HL-60 (cell line): ENCODE measurements around the gene ATG2B.

ENCODE experiments used
- DNase-seq, 2 experiments: peaks; one replicate each; pipeline ENCODE4 v3.0.0-alpha.2; 2010 to 2020; ENCODE audit warnings: low read depth in 1 of 2, low spot score in 1 of 2
- H3K27ac ChIP-seq: fragments of 250-450 bp; sonication (Bioruptor Pico); replicated peaks from 2 replicates; pipeline ENCODE4 v1.5.1; 2020; ENCODE audit warnings: mild to moderate bottlenecking, moderate library complexity
- H3K27me3 ChIP-seq: fragments of 250-450 bp; sonication (Bioruptor Pico); 2 replicates; pipeline ENCODE4 v1.5.1; 2021; ENCODE audit warnings: mild to moderate bottlenecking, moderate library complexity; ENCODE audit not compliant: insufficient read depth, poor library complexity, severe bottlenecking
- H3K4me3 ChIP-seq: replicated peaks from 2 replicates; pipeline ENCODE4 v1.5.1; 2011; ENCODE audit warnings: mild to moderate bottlenecking, control low read depth, low read length; ENCODE audit not compliant: insufficient read depth
- GABPA ChIP-seq: IDR thresholded peaks from 2 replicates; pipeline ENCODE4 v1.6.1; 2012; ENCODE audit warnings: low read depth
- POLR2AphosphoS5 ChIP-seq: IDR thresholded peaks from 2 replicates; pipeline ENCODE4 v1.6.1; 2012; ENCODE audit warnings: low read depth
- SPI1 ChIP-seq: IDR thresholded peaks from 2 replicates; pipeline ENCODE4 v1.6.1; 2012; ENCODE audit warnings: low read depth, mild to moderate bottlenecking, borderline replicate concordance
- TF ChIP-seq, protein P1 (sequence below): IDR thresholded peaks from one replicate; pipeline ENCODE4 v1.5.1; 2011; ENCODE audit warnings: low read length, control low read depth, inconsistent platforms; ENCODE audit not compliant: insufficient read depth
- TF ChIP-seq, protein P2 (sequence below): IDR thresholded peaks from 2 replicates; pipeline ENCODE4 v1.6.1; 2012; ENCODE audit warnings: low read depth; ENCODE audit not compliant: insufficient replicate concordance

The ATG2B gene

DNA sequence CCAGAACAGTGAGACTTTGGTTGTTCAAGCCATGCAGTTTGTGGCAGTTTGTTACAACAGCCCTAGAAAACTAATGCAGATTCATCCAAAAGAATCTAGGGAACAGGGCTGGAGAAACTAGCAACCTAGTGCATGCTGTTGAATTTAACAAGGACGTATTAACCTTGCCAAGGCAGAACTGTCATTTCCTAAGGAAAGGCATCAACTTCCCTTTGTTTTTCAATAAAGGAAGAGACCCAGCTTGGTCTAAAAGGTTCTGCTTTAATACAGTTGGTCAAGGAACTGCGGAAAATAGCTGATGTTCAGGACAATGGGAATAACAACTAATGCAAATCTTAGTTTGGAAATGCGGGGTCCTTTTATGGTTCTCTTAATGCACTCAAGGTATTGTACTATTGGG is 40.3 kb upstream of the ATG2B start:
- Histone ChIP-seq H3K27ac (no peak overlapping the region), H3K4me3 (no peak overlapping the region), H3K27me3 (no peaks in the 10 kb centered on the region)
- TF ChIP-seq, protein P1, sequence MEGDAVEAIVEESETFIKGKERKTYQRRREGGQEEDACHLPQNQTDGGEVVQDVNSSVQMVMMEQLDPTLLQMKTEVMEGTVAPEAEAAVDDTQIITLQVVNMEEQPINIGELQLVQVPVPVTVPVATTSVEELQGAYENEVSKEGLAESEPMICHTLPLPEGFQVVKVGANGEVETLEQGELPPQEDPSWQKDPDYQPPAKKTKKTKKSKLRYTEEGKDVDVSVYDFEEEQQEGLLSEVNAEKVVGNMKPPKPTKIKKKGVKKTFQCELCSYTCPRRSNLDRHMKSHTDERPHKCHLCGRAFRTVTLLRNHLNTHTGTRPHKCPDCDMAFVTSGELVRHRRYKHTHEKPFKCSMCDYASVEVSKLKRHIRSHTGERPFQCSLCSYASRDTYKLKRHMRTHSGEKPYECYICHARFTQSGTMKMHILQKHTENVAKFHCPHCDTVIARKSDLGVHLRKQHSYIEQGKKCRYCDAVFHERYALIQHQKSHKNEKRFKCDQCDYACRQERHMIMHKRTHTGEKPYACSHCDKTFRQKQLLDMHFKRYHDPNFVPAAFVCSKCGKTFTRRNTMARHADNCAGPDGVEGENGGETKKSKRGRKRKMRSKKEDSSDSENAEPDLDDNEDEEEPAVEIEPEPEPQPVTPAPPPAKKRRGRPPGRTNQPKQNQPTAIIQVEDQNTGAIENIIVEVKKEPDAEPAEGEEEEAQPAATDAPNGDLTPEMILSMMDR: no peak
- no peak for TF ChIP-seq POLR2AphosphoS5
- TF ChIP-seq, protein P2, sequence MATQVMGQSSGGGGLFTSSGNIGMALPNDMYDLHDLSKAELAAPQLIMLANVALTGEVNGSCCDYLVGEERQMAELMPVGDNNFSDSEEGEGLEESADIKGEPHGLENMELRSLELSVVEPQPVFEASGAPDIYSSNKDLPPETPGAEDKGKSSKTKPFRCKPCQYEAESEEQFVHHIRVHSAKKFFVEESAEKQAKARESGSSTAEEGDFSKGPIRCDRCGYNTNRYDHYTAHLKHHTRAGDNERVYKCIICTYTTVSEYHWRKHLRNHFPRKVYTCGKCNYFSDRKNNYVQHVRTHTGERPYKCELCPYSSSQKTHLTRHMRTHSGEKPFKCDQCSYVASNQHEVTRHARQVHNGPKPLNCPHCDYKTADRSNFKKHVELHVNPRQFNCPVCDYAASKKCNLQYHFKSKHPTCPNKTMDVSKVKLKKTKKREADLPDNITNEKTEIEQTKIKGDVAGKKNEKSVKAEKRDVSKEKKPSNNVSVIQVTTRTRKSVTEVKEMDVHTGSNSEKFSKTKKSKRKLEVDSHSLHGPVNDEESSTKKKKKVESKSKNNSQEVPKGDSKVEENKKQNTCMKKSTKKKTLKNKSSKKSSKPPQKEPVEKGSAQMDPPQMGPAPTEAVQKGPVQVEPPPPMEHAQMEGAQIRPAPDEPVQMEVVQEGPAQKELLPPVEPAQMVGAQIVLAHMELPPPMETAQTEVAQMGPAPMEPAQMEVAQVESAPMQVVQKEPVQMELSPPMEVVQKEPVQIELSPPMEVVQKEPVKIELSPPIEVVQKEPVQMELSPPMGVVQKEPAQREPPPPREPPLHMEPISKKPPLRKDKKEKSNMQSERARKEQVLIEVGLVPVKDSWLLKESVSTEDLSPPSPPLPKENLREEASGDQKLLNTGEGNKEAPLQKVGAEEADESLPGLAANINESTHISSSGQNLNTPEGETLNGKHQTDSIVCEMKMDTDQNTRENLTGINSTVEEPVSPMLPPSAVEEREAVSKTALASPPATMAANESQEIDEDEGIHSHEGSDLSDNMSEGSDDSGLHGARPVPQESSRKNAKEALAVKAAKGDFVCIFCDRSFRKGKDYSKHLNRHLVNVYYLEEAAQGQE: no peak
- DNase-seq: no peak

DNA sequence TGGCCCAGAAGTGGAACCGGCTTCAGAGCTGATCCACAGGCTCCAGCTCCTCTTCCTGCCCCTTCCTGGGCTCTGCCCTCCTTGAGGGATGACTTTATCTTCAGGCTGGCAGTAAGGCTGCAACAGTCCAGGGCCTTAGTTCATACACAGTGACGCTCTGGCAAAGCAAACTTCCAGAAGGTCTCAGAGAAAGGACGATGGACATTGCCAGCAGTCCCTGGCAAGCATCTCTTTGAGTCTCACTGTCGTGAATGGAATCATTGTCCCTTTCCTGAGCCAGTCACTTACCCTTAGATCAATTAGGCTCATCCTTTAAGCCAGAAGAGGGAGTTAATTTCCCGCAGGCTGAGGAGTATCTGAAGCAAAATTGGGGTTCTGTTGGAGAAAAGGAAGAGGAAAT is 37.4 kb upstream of the ATG2B start:
- Histone ChIP-seq H3K4me3 (no peak overlapping the region), H3K27me3 (no peaks in the 10 kb centered on the region), H3K27ac (no peak overlapping the region)
- TF ChIP-seq POLR2AphosphoS5: no peak
- TF ChIP-seq, protein P2: no peak
- TF ChIP-seq, protein P1: no peak
- no peak for TF ChIP-seq SPI1
- TF ChIP-seq GABPA: no peak
- DNase-seq: no peak

DNA sequence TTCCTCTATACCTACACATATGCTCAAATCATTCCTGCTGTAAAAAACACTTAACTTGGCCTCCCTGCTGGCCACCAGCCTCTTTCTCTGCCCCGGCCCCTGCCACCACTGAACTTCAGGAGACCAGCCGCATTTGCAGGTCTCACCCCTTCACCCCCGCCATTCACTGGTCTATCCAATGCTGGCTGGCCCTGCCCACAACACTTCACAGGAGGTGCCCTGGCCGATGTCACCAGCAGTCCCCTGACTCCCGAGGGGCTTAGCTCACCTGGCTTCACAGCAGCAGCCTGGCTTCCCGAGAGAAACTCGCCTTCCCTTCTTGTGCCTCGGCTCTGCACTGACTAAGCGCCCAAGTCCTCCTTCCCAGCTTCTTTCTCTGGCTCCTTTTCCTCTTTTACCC is 36.3 kb upstream of the ATG2B start:
- no peak for DNase-seq
- H3K27ac ChIP-seq: no peak overlapping the region
- no peak for TF ChIP-seq GABPA
- TF ChIP-seq, protein P1: no peak
- TF ChIP-seq, protein P2: no peak
- no peak for TF ChIP-seq SPI1
- TF ChIP-seq POLR2AphosphoS5: no peak
- H3K4me3 ChIP-seq: no peak overlapping the region
- no peaks in the 10 kb centered on the region for H3K27me3 ChIP-seq
